ENCODE results near the gene SFXN2.

The SFXN2 gene

DNA sequence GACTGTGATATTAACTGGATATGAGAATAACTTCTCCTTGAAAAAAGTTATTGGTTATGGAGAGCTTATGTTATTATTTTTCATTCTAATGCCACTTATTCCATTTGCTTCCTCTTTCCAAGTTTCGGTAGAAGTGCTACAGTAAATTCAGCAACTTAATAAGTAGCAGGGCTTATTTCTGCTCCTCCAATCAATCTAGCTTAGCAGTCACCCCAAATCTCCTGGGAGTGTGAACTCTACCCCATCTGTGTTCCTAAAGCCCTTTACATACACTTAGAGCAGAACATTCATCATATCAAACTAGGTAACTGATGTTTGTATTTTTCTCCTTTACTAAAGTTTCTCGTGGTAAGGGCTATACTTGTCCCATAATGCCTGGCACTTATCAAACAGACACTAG lies 8.9 kb upstream of the SFXN2 start:
- H2BK120ac ChIP-seq (ENCODE audit: low read depth, low read length) = no peak overlapping the region
- no peak overlapping the region for H2BK15ac ChIP-seq (ENCODE audit: low read depth, poor library complexity, severe bottlenecking)
- no peak overlapping the region for H4K8ac ChIP-seq (ENCODE audit: low read length)
- no peaks in the 10 kb centered on the region for H3K9me3 ChIP-seq (ENCODE audit: control insufficient read depth, low read length)
- H3K27me3 ChIP-seq (ENCODE audit: control insufficient read depth in 1 of 2, insufficient read depth in 1 of 2, low read length in 2 of 2) = no peaks in the 10 kb centered on the region
- no peak overlapping the region for H3K18ac ChIP-seq (ENCODE audit: low read depth in 1 of 2, low read length in 2 of 2)
- H2AFZ ChIP-seq (ENCODE audit: low read depth, low read length) = no peak overlapping the region
- 80% methylated on average over 2 of the region's 2 CpGs for WGBS
- H4K91ac ChIP-seq (ENCODE audit: low read length) = no peak overlapping the region
- peak overlapping the region; percentile 49 for H2BK5ac ChIP-seq (ENCODE audit: low read depth, low read length, poor library complexity, severe bottlenecking)
- DNase-seq = no peak
- no peak overlapping the region for H2BK12ac ChIP-seq (ENCODE audit: low read length in 2 of 2)
- H3K4me1 ChIP-seq (ENCODE audit: control insufficient read depth, insufficient read depth, low read depth, low read length) = peaks cover 19% of the 10 kb centered on the region
- H2AK5ac ChIP-seq (ENCODE audit: low read length, severe bottlenecking) = peak overlapping the region; percentile 7
- H3K14ac ChIP-seq (ENCODE audit: low read length in 2 of 2) = no peak overlapping the region
- H3K9ac ChIP-seq (ENCODE audit: low read length) = no peak overlapping the region
- H3K36me3 ChIP-seq (ENCODE audit: control insufficient read depth in 1 of 2, insufficient read depth in 2 of 2, low read depth in 1 of 2, low read length in 2 of 2) = peaks cover 0 to 7% of the 10 kb centered on the region in 2 experiments
- peaks cover 4% of the 10 kb centered on the region for H3K79me1 ChIP-seq (replicated peaks; ENCODE audit: low read length, poor library complexity, severe bottlenecking)
- H3K4me3 ChIP-seq (ENCODE audit: insufficient read depth in 1 of 2, low read depth in 1 of 2, low read length in 2 of 2) = no peak overlapping the region
- H3K27ac ChIP-seq (ENCODE audit: low read length, poor library complexity, severe bottlenecking) = peak overlapping the region; percentile 90
- no peak overlapping the region for H3K23ac ChIP-seq (ENCODE audit: low read length in 2 of 2)
- no peak overlapping the region for H3K4me2 ChIP-seq (ENCODE audit: low read length, poor library complexity, severe bottlenecking)
- no peak overlapping the region for H3K4ac ChIP-seq (ENCODE audit: low read depth in 1 of 2, low read length in 2 of 2)

DNA sequence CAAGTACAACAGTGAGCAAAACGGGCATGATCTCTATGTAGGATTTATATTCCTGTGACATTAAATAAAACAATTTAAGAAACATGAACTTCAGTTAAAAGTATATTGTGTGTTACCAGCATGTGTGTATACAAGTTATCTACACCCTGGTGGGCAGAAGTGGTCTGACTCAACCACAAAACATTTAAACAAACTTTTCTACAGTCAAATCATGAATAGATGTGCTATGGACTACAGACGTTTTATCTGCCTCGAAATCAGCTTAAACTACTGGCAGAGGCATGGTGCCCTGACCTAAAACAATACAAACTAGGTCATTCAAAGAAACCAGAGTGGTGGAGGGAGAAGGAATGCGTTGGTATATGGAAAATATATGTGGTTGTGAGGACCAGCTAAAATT lies 3.8 kb upstream of the SFXN2 start:
- WGBS = no CpG with 5 or more reads among the region's 4 CpGs
- peak overlapping the region; percentile 45 for H2AK5ac ChIP-seq (ENCODE audit: low read length, severe bottlenecking)

DNA sequence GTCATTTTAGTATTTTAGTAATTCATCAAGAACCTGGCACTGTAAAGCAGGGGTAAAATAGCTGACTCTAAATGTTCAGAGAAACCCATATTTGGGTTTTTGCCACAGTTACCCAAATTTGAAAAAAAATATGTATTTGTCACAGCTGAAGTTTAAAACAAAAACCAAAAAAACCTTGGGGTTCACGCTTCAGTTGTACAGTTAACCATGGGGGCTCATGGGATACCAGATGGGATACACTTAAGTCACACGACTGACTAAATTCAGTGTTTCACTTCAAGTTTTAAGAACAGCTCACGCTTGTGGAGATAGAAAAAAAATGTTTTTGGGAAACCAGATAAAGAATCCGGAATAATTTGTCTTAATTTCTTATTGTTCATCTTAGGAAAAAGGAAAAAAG lies 2.3 kb upstream of the SFXN2 start:
- peak overlapping the region in 1 of 2 experiments; percentile 91 for H3K4me3 ChIP-seq (ENCODE audit: insufficient read depth in 1 of 2, low read depth in 1 of 2, low read length in 2 of 2)
- peak overlapping the region in 1 of 2 experiments; percentile 62 for H3K18ac ChIP-seq (ENCODE audit: low read depth in 1 of 2, low read length in 2 of 2)
- no peak overlapping the region for H3K27ac ChIP-seq (ENCODE audit: low read length, poor library complexity, severe bottlenecking)
- H3K23ac ChIP-seq (ENCODE audit: low read length in 2 of 2) = no peak overlapping the region
- H3K9me3 ChIP-seq (ENCODE audit: control insufficient read depth, low read length) = no peaks in the 10 kb centered on the region
- peaks cover 13% of the 10 kb centered on the region for H3K79me1 ChIP-seq (replicated peaks; ENCODE audit: low read length, poor library complexity, severe bottlenecking)
- H2BK12ac ChIP-seq (ENCODE audit: low read length in 2 of 2) = no peak overlapping the region
- peak overlapping the region; percentile 34 for H3K4me2 ChIP-seq (ENCODE audit: low read length, poor library complexity, severe bottlenecking)
- no peak overlapping the region for H3K14ac ChIP-seq (ENCODE audit: low read length in 2 of 2)
- H2BK5ac ChIP-seq (ENCODE audit: low read depth, low read length, poor library complexity, severe bottlenecking) = no peak overlapping the region
- no peak overlapping the region for H2AFZ ChIP-seq (ENCODE audit: low read depth, low read length)
- no peaks in the 10 kb centered on the region for H3K27me3 ChIP-seq (ENCODE audit: control insufficient read depth in 1 of 2, insufficient read depth in 1 of 2, low read length in 2 of 2)
- WGBS = 97% methylated on average over 2 of the region's 4 CpGs
- peak overlapping the region; percentile 59 for H2AK5ac ChIP-seq (ENCODE audit: low read length, severe bottlenecking)
- peak overlapping the region in 1 of 2 experiments; percentile 75 for H3K4ac ChIP-seq (ENCODE audit: low read depth in 1 of 2, low read length in 2 of 2)
- no peak overlapping the region for H4K8ac ChIP-seq (ENCODE audit: low read length)
- no peak overlapping the region for H4K91ac ChIP-seq (ENCODE audit: low read length)
- no peak overlapping the region for H2BK15ac ChIP-seq (ENCODE audit: low read depth, poor library complexity, severe bottlenecking)
- H3K4me1 ChIP-seq (ENCODE audit: control insufficient read depth, insufficient read depth, low read depth, low read length) = peaks cover 10% of the 10 kb centered on the region
- H2BK120ac ChIP-seq (ENCODE audit: low read depth, low read length) = no peak overlapping the region
- DNase-seq = no peak
- H3K9ac ChIP-seq (ENCODE audit: low read length) = peak overlapping the region; percentile 96
- no peaks in the 10 kb centered on the region for H3K36me3 ChIP-seq (ENCODE audit: control insufficient read depth in 1 of 2, insufficient read depth in 2 of 2, low read depth in 1 of 2, low read length in 2 of 2)

More for the DNA sequence above, 3.8 kb upstream of the SFXN2 start:
- Histone ChIP-seq H3K79me1 (replicated peaks; ENCODE audit: low read length, poor library complexity, severe bottlenecking) (peaks cover 6% of the 10 kb centered on the region), H3K14ac (ENCODE audit: low read length in 2 of 2) (no peak overlapping the region), H3K4me2 (ENCODE audit: low read length, poor library complexity, severe bottlenecking) (no peak overlapping the region), H3K27ac (ENCODE audit: low read length, poor library complexity, severe bottlenecking) (peak overlapping the region; percentile 80), H3K9me3 (ENCODE audit: control insufficient read depth, low read length) (no peaks in the 10 kb centered on the region), H3K23ac (ENCODE audit: low read length in 2 of 2) (no peak overlapping the region), H2BK15ac (ENCODE audit: low read depth, poor library complexity, severe bottlenecking) (no peak overlapping the region), H3K4ac (ENCODE audit: low read depth in 1 of 2, low read length in 2 of 2) (no peak overlapping the region), H3K4me1 (ENCODE audit: control insufficient read depth, insufficient read depth, low read depth, low read length) (peaks cover 11% of the 10 kb centered on the region), H2BK12ac (ENCODE audit: low read length in 2 of 2) (no peak overlapping the region), H4K8ac (ENCODE audit: low read length) (no peak overlapping the region), H3K18ac (ENCODE audit: low read depth in 1 of 2, low read length in 2 of 2) (no peak overlapping the region), H3K27me3 (ENCODE audit: control insufficient read depth in 1 of 2, insufficient read depth in 1 of 2, low read length in 2 of 2) (no peaks in the 10 kb centered on the region), H4K91ac (ENCODE audit: low read length) (no peak overlapping the region), H2AFZ (ENCODE audit: low read depth, low read length) (no peak overlapping the region), H2BK5ac (ENCODE audit: low read depth, low read length, poor library complexity, severe bottlenecking) (no peak overlapping the region), H3K9ac (ENCODE audit: low read length) (no peak overlapping the region), H3K36me3 (ENCODE audit: control insufficient read depth in 1 of 2, insufficient read depth in 2 of 2, low read depth in 1 of 2, low read length in 2 of 2) (no peaks in the 10 kb centered on the region), H3K4me3 (ENCODE audit: insufficient read depth in 1 of 2, low read depth in 1 of 2, low read length in 2 of 2) (no peak overlapping the region), H2BK120ac (ENCODE audit: low read depth, low read length) (no peak overlapping the region)
- DNase-seq = peak; percentile 92

DNA sequence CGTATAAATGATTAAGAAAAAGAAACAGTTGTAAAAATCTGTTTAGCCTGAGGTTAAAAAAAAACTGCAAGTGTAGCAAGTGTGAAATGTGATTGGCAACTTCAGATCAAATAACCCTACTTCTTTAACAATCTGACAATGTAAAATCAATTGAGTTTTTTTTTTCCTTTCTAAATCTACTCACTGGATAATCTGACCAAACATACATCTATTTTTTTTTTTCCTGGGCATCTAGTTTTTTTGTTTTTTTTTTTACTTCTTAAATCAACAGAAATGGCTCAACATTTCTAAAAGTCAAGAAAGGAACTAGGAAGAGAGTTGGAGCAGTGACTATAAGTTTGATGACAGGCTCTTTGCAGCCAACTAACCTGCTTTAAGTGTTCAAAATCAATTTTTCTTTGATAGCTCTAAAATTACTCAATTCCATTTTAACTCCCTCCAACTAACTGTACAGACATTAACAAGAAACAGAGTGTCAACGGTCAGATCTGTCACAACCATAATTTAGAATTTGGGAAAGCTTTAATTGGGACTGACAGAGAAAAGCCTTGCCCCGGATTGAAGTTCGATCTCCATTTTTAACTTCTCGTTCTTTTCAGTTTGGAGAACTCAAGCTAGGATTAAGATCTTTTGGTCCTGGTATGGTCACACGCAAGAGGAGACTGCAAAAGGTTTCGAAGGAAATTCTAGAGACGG lies 1.4 kb upstream of the SFXN2 start:
- Histone ChIP-seq H3K14ac (ENCODE audit: low read length in 2 of 2) (no peak overlapping the region), H4K91ac (ENCODE audit: low read length) (no peak overlapping the region), H2AFZ (ENCODE audit: low read depth, low read length) (no peak overlapping the region), H3K79me1 (replicated peaks; ENCODE audit: low read length, poor library complexity, severe bottlenecking) (peaks cover 16% of the 10 kb centered on the region), H3K4me1 (ENCODE audit: control insufficient read depth, insufficient read depth, low read depth, low read length) (peaks cover 11% of the 10 kb centered on the region), H3K9me3 (ENCODE audit: control insufficient read depth, low read length) (no peaks in the 10 kb centered on the region), H3K4me3 (ENCODE audit: insufficient read depth in 1 of 2, low read depth in 1 of 2, low read length in 2 of 2) (peak overlapping the region; percentile 84 to 91), H2BK12ac (ENCODE audit: low read length in 2 of 2) (no peak overlapping the region), H3K4me2 (ENCODE audit: low read length, poor library complexity, severe bottlenecking) (peak overlapping the region; percentile 68), H4K8ac (ENCODE audit: low read length) (no peak overlapping the region), H3K18ac (ENCODE audit: low read depth in 1 of 2, low read length in 2 of 2) (peak overlapping the region; percentile 91 to 98), H3K36me3 (ENCODE audit: control insufficient read depth in 1 of 2, insufficient read depth in 2 of 2, low read depth in 1 of 2, low read length in 2 of 2) (peaks cover 0 to 6% of the 10 kb centered on the region in 2 experiments), H3K27me3 (ENCODE audit: control insufficient read depth in 1 of 2, insufficient read depth in 1 of 2, low read length in 2 of 2) (no peaks in the 10 kb centered on the region), H3K23ac (ENCODE audit: low read length in 2 of 2) (no peak overlapping the region), H3K4ac (ENCODE audit: low read depth in 1 of 2, low read length in 2 of 2) (peak overlapping the region in 1 of 2 experiments; percentile 95), H3K9ac (ENCODE audit: low read length) (peak overlapping the region; percentile 96), H2AK5ac (ENCODE audit: low read length, severe bottlenecking) (no peak overlapping the region), H3K27ac (ENCODE audit: low read length, poor library complexity, severe bottlenecking) (peak overlapping the region; percentile 92), H2BK120ac (ENCODE audit: low read depth, low read length) (no peak overlapping the region), H2BK15ac (ENCODE audit: low read depth, poor library complexity, severe bottlenecking) (no peak overlapping the region), H2BK5ac (ENCODE audit: low read depth, low read length, poor library complexity, severe bottlenecking) (no peak overlapping the region)
- DNase-seq = no peak
- WGBS = 5% methylated on average over 5 of the region's 8 CpGs
